WTC11 (cell line): ENCODE data around the gene MS4A6A.

Source experiments
- ATF3 ChIP-seq: sonication (generic); formaldehyde crosslinking; conservative IDR thresholded peaks from 2 replicates; pipeline ENCODE4 v1.8.1; 2022; ENCODE audit warnings: mild to moderate bottlenecking, missing genetic modification reagents
- CBFB ChIP-seq: sonication (generic); formaldehyde crosslinking; IDR thresholded peaks from 2 replicates; pipeline ENCODE4 v1.8.1; 2022; ENCODE audit warnings: mild to moderate bottlenecking, low read depth, missing genetic modification reagents
- NR3C1 ChIP-seq: sonication (generic); formaldehyde crosslinking; conservative IDR thresholded peaks from 2 replicates; pipeline ENCODE4 v1.8.1; 2023; ENCODE audit warnings: low read depth, mild to moderate bottlenecking, missing genetic modification reagents
- RELA ChIP-seq: sonication (generic); formaldehyde crosslinking; IDR thresholded peaks from 2 replicates; pipeline ENCODE4 v1.8.1; 2022; ENCODE audit warnings: missing genetic modification reagents, mild to moderate bottlenecking, borderline replicate concordance
- TCF7 ChIP-seq: sonication (generic); formaldehyde crosslinking; IDR thresholded peaks from 2 replicates; pipeline ENCODE4 v1.8.0; 2022; ENCODE audit warnings: mild to moderate bottlenecking, low read depth, missing genetic modification reagents, moderate library complexity
- TEAD4 ChIP-seq: sonication (generic); formaldehyde crosslinking; IDR thresholded peaks from 2 replicates; pipeline ENCODE4 v1.8.0; 2022; ENCODE audit warnings: mild to moderate bottlenecking, missing genetic modification reagents
- USF1 ChIP-seq: sonication (generic); formaldehyde crosslinking; IDR thresholded peaks from 2 replicates; pipeline ENCODE4 v1.8.0; 2022; ENCODE audit warnings: mild to moderate bottlenecking, missing genetic modification reagents
- ZNF121 ChIP-seq: sonication (generic); formaldehyde crosslinking; IDR thresholded peaks from 2 replicates; pipeline ENCODE4 v1.8.0; 2023; ENCODE audit warnings: missing genetic modification reagents
- TF ChIP-seq, protein P1 (sequence below): sonication (generic); formaldehyde crosslinking; IDR thresholded peaks from 2 replicates; pipeline ENCODE4 v1.8.0; 2023; ENCODE audit warnings: missing genetic modification reagents
- TF ChIP-seq, protein P2 (sequence below): fragments of 200-600 bp; IDR thresholded peaks from 2 replicates; pipeline ENCODE4 v1.8.0; 2022; ENCODE audit warnings: antibody characterized with exemption
- TF ChIP-seq, protein P3 (sequence below): sonication (generic); formaldehyde crosslinking; IDR thresholded peaks from 2 replicates; pipeline ENCODE4 v1.8.1; 2022; ENCODE audit warnings: low read depth, mild to moderate bottlenecking, moderate library complexity, missing genetic modification reagents, borderline replicate concordance

DNA sequence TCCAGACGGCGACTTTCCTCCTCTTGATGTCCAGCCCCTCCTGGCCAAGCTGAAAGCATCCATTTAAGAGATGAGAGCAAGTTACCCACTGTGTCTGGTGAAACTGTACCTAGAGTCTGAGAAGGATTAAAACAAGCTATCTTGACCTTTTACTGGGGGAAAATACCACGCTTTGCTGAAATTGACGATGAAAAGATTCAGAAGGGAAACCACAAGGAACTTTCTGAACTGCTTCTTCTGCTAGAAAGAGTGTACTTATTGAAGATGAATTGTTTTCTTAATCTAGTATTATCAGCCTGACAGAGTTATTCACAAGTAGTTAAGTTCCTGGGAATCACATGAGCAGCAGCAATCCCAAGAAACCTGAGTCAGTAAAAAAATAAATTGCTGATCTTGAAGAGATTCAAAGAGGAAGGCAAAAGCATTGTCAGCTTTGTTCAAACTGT is 13.1 kb upstream of the MS4A6A start:
- no peak for TF ChIP-seq RELA
- no peak for TF ChIP-seq USF1 (CRISPR knock-in tag)
- TF ChIP-seq TEAD4 (CRISPR knock-in tag), result no peak
- no peak for TF ChIP-seq TCF7 (CRISPR knock-in tag)
- TF ChIP-seq, protein P1, sequence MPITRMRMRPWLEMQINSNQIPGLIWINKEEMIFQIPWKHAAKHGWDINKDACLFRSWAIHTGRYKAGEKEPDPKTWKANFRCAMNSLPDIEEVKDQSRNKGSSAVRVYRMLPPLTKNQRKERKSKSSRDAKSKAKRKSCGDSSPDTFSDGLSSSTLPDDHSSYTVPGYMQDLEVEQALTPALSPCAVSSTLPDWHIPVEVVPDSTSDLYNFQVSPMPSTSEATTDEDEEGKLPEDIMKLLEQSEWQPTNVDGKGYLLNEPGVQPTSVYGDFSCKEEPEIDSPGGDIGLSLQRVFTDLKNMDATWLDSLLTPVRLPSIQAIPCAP (CRISPR knock-in tag), result no peak
- TF ChIP-seq, protein P2, sequence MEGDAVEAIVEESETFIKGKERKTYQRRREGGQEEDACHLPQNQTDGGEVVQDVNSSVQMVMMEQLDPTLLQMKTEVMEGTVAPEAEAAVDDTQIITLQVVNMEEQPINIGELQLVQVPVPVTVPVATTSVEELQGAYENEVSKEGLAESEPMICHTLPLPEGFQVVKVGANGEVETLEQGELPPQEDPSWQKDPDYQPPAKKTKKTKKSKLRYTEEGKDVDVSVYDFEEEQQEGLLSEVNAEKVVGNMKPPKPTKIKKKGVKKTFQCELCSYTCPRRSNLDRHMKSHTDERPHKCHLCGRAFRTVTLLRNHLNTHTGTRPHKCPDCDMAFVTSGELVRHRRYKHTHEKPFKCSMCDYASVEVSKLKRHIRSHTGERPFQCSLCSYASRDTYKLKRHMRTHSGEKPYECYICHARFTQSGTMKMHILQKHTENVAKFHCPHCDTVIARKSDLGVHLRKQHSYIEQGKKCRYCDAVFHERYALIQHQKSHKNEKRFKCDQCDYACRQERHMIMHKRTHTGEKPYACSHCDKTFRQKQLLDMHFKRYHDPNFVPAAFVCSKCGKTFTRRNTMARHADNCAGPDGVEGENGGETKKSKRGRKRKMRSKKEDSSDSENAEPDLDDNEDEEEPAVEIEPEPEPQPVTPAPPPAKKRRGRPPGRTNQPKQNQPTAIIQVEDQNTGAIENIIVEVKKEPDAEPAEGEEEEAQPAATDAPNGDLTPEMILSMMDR, result no peak
- no peak for TF ChIP-seq ZNF121
- TF ChIP-seq, protein P3, sequence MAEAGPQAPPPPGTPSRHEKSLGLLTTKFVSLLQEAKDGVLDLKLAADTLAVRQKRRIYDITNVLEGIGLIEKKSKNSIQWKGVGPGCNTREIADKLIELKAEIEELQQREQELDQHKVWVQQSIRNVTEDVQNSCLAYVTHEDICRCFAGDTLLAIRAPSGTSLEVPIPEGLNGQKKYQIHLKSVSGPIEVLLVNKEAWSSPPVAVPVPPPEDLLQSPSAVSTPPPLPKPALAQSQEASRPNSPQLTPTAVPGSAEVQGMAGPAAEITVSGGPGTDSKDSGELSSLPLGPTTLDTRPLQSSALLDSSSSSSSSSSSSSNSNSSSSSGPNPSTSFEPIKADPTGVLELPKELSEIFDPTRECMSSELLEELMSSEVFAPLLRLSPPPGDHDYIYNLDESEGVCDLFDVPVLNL (CRISPR knock-in tag), result no peak
- no peak for TF ChIP-seq ATF3
- no peak for TF ChIP-seq CBFB (CRISPR knock-in tag)
- no peak for TF ChIP-seq NR3C1 (CRISPR knock-in tag)
